Measurements from ENCODE around the gene SHISA5.

GRCh38 chr3:48460517-48460902 lies 43.5 kb downstream of the SHISA5 start:
- TF ChIP-seq BACH2 (CRISPR knock-in tag; IDR thresholded peaks at IDR 0.05; ENCODE audit: borderline replicate concordance), result no peak
- TF ChIP-seq, protein P1, sequence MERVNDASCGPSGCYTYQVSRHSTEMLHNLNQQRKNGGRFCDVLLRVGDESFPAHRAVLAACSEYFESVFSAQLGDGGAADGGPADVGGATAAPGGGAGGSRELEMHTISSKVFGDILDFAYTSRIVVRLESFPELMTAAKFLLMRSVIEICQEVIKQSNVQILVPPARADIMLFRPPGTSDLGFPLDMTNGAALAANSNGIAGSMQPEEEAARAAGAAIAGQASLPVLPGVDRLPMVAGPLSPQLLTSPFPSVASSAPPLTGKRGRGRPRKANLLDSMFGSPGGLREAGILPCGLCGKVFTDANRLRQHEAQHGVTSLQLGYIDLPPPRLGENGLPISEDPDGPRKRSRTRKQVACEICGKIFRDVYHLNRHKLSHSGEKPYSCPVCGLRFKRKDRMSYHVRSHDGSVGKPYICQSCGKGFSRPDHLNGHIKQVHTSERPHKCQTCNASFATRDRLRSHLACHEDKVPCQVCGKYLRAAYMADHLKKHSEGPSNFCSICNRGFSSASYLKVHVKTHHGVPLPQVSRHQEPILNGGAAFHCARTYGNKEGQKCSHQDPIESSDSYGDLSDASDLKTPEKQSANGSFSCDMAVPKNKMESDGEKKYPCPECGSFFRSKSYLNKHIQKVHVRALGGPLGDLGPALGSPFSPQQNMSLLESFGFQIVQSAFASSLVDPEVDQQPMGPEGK (CRISPR knock-in tag; IDR thresholded peaks at IDR 0.05; ENCODE audit: borderline replicate concordance), result no peak; the same call in 1 of the 2 replicates
- TF ChIP-seq CSRNP3 (CRISPR knock-in tag; IDR thresholded peaks at IDR 0.05), result no peak
- TF ChIP-seq, protein P2, sequence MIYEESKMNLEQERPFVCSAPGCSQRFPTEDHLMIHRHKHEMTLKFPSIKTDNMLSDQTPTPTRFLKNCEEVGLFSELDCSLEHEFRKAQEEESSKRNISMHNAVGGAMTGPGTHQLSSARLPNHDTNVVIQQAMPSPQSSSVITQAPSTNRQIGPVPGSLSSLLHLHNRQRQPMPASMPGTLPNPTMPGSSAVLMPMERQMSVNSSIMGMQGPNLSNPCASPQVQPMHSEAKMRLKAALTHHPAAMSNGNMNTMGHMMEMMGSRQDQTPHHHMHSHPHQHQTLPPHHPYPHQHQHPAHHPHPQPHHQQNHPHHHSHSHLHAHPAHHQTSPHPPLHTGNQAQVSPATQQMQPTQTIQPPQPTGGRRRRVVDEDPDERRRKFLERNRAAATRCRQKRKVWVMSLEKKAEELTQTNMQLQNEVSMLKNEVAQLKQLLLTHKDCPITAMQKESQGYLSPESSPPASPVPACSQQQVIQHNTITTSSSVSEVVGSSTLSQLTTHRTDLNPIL (CRISPR knock-in tag; IDR thresholded peaks at IDR 0.05; ENCODE audit: low read depth), result no peak
- no peak for TF ChIP-seq TSHZ2 (CRISPR knock-in tag; IDR thresholded peaks at IDR 0.05)
- no peak for TF ChIP-seq GLIS3 (CRISPR knock-in tag; IDR thresholded peaks at IDR 0.05)
- TF ChIP-seq SNAI2 (CRISPR knock-in tag; IDR thresholded peaks at IDR 0.05), result no peak

Measured in SK-N-SH treated with all-trans-retinoic acid at 6 μM for 48 hours (cell line).